Breast epithelium (tissue), 4 donors: ENCODE measurements around the gene ACIN1. TPM values are rescaled to one million over a fixed set of nuclear protein-coding genes. Genes with fewer than 3 reads are reported as not detected.

ENCODE experiments used
- DNase-seq, 2 donors: peaks; one replicate each; pipeline ENCODE4 v3.0.0-alpha.2; 2019; ENCODE audit warnings: low spot score in 2 of 2
- H3K27ac ChIP-seq, 2 donors: fragments of 200-600 bp; sonication (generic) in 1 of 2; one replicate each; pipeline ENCODE4 v1.5.1; 2016 to 2019; ENCODE audit warnings: mild to moderate bottlenecking in 1 of 2
- H3K27me3 ChIP-seq, 2 donors: fragments of 200-600 bp; sonication (generic) in 1 of 2; one replicate each; pipeline versions ENCODE4 v1.5.1 to v1.6.0; 2017 to 2019; ENCODE audit warnings: control low read depth in 1 of 2, mild to moderate bottlenecking in 1 of 2
- H3K36me3 ChIP-seq: fragments of 200-600 bp; one replicate; pipeline ENCODE4 v1.5.1; 2019
- H3K4me1 ChIP-seq, 2 donors: fragments of 200-600 bp; sonication (generic); one replicate each; pipeline ENCODE4 v1.5.1; 2016 to 2019; ENCODE audit warnings: control low read depth in 1 of 2
- H3K4me3 ChIP-seq, 3 donors: fragments of 200-600 bp; sonication (generic); 1 replicate in 2 of 3; 2 replicates in 1 of 3; pipeline ENCODE4 v1.5.1; 2016 to 2019; ENCODE audit warnings: mild to moderate bottlenecking in 3 of 3, moderate library complexity in 2 of 3
- H3K9me3 ChIP-seq, 2 donors: fragments of 200-600 bp; sonication (generic) in 1 of 2; one replicate each; pipeline ENCODE4 v1.5.1; 2016 to 2019; ENCODE audit warnings: control low read depth in 1 of 2
- POLR2A ChIP-seq: fragments of 450-650 bp; IDR thresholded peaks from one replicate; pipeline ENCODE4 v1.6.1; 2016; ENCODE audit warnings: antibody characterized with exemption, mild to moderate bottlenecking, moderate library complexity
- POLR2AphosphoS5 ChIP-seq, 3 donors: sonication (generic); formaldehyde crosslinking; IDR thresholded peaks; one replicate each; pipeline ENCODE4 v1.6.1; 2017; ENCODE audit warnings: antibody characterized with exemption in 3 of 3
- intact Hi-C: fragments of 100-400 bp; cut with DNase I; formaldehyde crosslinking; loops from one replicate; pipeline ENCODE4 v1.15.1; 2023; ENCODE audit warnings: low total_unique reads
- total RNA-seq, 3 donors: library from RNA; depleted of rRNA; stranded (reverse); fragments of >200 nt; gene quantifications; one replicate each; pipeline ENCODE4 v1.1.0, GENCODE V29; 2016
- TF ChIP-seq, protein P1 (sequence below), 3 donors: fragments of 450-650 bp; IDR thresholded peaks; one replicate each; pipeline ENCODE4 v1.5.1; 2016 to 2017; ENCODE audit warnings: antibody characterized with exemption in 3 of 3, mild to moderate bottlenecking in 3 of 3, moderate library complexity in 3 of 3

The ACIN1 gene
- total RNA-seq, 3 donors from 2014 or later = 106 to 151 (median 145) TPM

DNA sequence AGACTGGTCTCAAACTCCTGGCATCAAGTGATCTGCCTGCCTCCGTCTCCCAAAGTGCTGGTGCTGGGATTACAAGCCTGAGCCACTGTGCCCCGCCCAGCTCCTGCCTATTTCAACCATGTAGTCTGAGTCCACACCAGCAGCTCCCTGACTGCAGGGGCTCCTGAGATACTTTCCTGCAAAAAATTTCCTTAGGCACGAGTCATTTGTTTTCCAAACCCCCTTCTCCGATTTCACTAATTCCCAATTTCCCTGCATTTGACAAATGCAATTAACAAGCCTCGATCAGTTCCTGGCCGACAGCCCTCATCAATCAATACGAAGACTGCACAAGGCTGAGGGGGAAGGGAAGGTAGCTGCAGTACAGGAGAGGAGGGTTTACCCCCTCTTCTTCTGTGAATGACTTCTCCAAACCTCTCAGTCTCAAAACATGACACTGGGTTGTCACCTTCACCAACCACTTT, 70.3 kb downstream of the ACIN1 start:
- TF ChIP-seq, protein P1, sequence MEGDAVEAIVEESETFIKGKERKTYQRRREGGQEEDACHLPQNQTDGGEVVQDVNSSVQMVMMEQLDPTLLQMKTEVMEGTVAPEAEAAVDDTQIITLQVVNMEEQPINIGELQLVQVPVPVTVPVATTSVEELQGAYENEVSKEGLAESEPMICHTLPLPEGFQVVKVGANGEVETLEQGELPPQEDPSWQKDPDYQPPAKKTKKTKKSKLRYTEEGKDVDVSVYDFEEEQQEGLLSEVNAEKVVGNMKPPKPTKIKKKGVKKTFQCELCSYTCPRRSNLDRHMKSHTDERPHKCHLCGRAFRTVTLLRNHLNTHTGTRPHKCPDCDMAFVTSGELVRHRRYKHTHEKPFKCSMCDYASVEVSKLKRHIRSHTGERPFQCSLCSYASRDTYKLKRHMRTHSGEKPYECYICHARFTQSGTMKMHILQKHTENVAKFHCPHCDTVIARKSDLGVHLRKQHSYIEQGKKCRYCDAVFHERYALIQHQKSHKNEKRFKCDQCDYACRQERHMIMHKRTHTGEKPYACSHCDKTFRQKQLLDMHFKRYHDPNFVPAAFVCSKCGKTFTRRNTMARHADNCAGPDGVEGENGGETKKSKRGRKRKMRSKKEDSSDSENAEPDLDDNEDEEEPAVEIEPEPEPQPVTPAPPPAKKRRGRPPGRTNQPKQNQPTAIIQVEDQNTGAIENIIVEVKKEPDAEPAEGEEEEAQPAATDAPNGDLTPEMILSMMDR (IDR thresholded peaks at IDR 0.05) = no peak
- TF ChIP-seq POLR2A (no peak), POLR2AphosphoS5 (IDR thresholded peaks at IDR 0.05) (no peak)
- H3K4me3 ChIP-seq = no peak overlapping the region
- no peak for DNase-seq
- intact Hi-C loops = no loop called here
- H3K27me3 ChIP-seq = no peaks in the 10 kb centered on the region
- no peaks in the 10 kb centered on the region for H3K9me3 ChIP-seq
- H3K27ac ChIP-seq = no peak overlapping the region
- H3K4me1 ChIP-seq = no peaks in the 10 kb centered on the region
- H3K36me3 ChIP-seq = no peaks in the 10 kb centered on the region

DNA sequence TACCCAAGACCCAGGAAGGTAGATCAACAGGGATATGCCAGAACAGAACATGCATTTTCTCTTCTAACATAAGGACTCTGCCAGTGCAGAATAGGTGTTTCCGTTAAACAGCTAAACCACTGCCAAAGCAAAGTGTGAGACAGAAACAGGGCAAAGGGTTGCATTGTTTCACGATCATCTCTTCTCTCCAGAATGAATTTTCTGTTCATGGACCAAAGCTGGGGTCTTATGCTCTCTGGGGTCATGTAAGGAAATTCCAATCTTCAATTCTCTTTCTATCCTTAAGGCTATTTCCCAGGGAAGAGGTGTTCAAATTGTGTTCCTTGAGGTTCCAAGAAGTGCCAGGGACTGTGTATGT, 71.2 kb downstream of the ACIN1 start:
- Histone ChIP-seq H3K27me3 (no peaks in the 10 kb centered on the region), H3K27ac (no peak overlapping the region), H3K9me3 (no peaks in the 10 kb centered on the region), H3K4me1 (no peaks in the 10 kb centered on the region), H3K36me3 (no peaks in the 10 kb centered on the region), H3K4me3 (no peak overlapping the region)
- TF ChIP-seq, protein P1 (IDR thresholded peaks at IDR 0.05) = no peak
- TF ChIP-seq POLR2AphosphoS5 (IDR thresholded peaks at IDR 0.05) (no peak), POLR2A (no peak)
- intact Hi-C loops = no loop called here
- no peak for DNase-seq

DNA sequence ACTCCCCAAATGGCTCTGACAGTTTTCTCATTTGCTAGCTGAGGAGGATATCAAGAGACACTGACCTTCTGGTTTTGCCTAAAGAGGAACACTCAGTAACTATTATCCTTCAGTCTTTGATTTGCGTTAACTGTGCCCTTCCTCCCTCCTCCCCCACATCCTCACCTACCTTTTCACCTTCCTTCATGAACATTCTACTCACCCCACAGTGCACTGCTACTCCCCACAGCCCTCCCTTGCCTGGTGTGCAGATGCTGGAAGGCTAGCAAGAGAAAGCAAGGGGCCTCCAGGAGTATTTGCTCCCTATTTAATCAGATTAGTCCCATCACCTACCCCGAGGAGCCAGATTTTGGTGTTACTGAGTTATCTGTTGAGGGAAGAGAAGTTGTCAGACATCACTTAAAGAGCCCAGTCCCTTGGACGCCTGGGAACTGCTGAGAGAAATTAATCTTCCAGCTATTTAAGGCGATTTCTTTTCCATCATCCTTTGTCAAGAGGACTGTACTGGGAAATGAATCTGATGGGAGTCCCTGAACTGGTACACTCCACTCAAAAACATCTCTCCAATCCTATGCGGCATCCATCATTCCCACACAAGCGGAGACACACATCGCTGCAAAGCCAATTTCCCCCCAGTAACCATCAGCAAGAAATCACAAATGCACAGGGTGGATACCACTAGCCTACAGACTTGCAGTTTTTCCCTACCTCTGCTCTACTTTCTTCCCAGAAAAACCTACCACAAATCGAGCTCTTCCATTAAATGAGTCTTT, 71.7 kb downstream of the ACIN1 start:
- intact Hi-C loops = no loop called here
- DNase-seq = no peak
- Histone ChIP-seq H3K4me3 (no peak overlapping the region), H3K27me3 (no peaks in the 10 kb centered on the region), H3K36me3 (no peaks in the 10 kb centered on the region), H3K9me3 (no peaks in the 10 kb centered on the region), H3K27ac (no peak overlapping the region), H3K4me1 (no peaks in the 10 kb centered on the region)
- TF ChIP-seq POLR2A (no peak), POLR2AphosphoS5 (IDR thresholded peaks at IDR 0.05) (no peak)
- TF ChIP-seq, protein P1 (IDR thresholded peaks at IDR 0.05) = no peak

DNA sequence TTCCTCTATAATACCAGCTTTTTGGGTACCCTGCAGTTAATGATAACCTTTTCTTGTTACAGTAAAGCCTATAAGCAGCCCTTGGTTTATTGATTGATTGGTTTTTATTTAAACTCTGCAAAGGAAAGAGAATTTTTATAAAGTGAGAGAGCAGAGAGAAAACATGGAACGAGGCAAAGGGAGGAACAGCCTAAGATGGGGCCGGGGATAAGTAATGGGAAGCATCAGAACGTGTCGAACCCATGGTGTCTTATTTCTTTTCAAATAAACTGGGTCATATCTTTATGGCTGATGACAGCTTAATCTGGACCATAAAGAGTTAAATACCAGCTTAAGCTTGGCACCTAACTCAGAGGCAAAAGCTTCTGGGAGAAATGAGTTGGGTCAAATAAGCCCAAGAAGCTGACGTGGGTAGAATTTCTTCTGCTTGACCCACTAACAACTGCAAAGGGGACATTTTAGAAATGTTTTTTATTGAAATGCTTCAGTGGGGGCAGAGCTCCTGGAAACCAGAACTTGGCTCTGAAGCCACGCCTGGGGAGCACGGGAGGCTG, 73.0 kb downstream of the ACIN1 start:
- DNase-seq = no peak
- H3K4me1 ChIP-seq = no peaks in the 10 kb centered on the region
- H3K27me3 ChIP-seq = no peaks in the 10 kb centered on the region
- H3K36me3 ChIP-seq = no peaks in the 10 kb centered on the region
- H3K27ac ChIP-seq = no peak overlapping the region
- no peaks in the 10 kb centered on the region for H3K9me3 ChIP-seq
- no peak for TF ChIP-seq POLR2AphosphoS5 (IDR thresholded peaks at IDR 0.05)
- no peak for TF ChIP-seq POLR2A
- TF ChIP-seq, protein P1 (IDR thresholded peaks at IDR 0.05) = no peak
- intact Hi-C loops = no loop called here
- H3K4me3 ChIP-seq = no peak overlapping the region

DNA sequence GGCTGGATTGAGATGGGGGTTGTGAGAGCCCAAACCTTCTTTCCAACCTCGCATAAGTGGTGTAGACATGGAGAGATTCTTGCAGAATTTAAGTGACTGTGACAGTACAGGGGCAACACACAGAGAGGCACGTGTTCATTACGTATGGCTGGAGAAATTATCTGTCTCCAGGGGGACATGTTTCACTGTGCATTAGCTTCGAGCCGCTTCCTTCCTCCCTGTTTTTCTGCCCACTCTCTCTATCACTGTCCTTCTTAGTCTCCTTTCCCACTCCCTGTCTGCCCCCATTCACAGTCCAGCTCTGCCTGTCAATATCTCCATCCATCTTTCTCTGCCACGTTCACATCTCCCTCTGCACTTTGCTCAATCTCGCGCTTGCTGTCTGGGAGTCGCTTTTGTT, 73.5 kb downstream of the ACIN1 start:
- Histone ChIP-seq H3K4me1 (no peaks in the 10 kb centered on the region), H3K27ac (no peak overlapping the region), H3K36me3 (no peaks in the 10 kb centered on the region), H3K9me3 (no peaks in the 10 kb centered on the region), H3K4me3 (no peak overlapping the region), H3K27me3 (no peaks in the 10 kb centered on the region)
- no peak for DNase-seq
- TF ChIP-seq POLR2AphosphoS5 (IDR thresholded peaks at IDR 0.05) (no peak), POLR2A (no peak)
- TF ChIP-seq, protein P1 (IDR thresholded peaks at IDR 0.05) = no peak
- intact Hi-C loops = no loop called here
